ENCODE measurements around the gene STXBP6. TPM values are rescaled to one million over a fixed set of nuclear protein-coding genes. Genes with fewer than 3 reads are reported as not detected.

Gene STXBP6
- total and polyA plus RNA-seq, 2 donors (not counting 3 experiments of a cell fraction or from before 2014, with no cell fraction given): 0.06 TPM; not detected in 1

GRCh38 chr14:25014440-25014839, 35.5 kb downstream of the STXBP6 start:
- Histone ChIP-seq H3K4me2 (ENCODE audit: insufficient read depth, low read length) (no peak overlapping the region), H3K27ac (ENCODE audit: insufficient read depth, low read depth, low read length) (no peak overlapping the region), H3K36me3 (ENCODE audit: control insufficient read depth in 2 of 2, extremely low read depth in 1 of 2, insufficient read depth in 2 of 2, low read length in 2 of 2) (no peaks in the 10 kb centered on the region), H3K4me1 (ENCODE audit: control insufficient read depth, extremely low read depth, insufficient read depth, low read length) (no peaks in the 10 kb centered on the region), H3K9me3 (replicated peaks; ENCODE audit: control insufficient read depth, insufficient read depth, low read length) (no peaks in the 10 kb centered on the region), H4K20me1 (replicated peaks; ENCODE audit: control insufficient read depth, extremely low read depth, insufficient read depth, low read length) (no peaks in the 10 kb centered on the region), H3K4me3 (replicated peaks in 1 of 3; ENCODE audit: insufficient read depth in 1 of 3, low read depth in 1 of 3, low read length in 3 of 3) (no peak overlapping the region), H3K27me3 (ENCODE audit: control insufficient read depth in 2 of 2, insufficient read depth in 2 of 2, low read length in 2 of 2) (no peaks in the 10 kb centered on the region), H3K9me1 (replicated peaks; ENCODE audit: control insufficient read depth, extremely low read depth, insufficient read depth, low read length) (no peaks in the 10 kb centered on the region), H3K9ac (replicated peaks; ENCODE audit: extremely low read depth, insufficient read depth, low read length) (no peak overlapping the region), H3K79me2 (ENCODE audit: control insufficient read depth, insufficient read depth, low read length) (no peaks in the 10 kb centered on the region), H2AFZ (ENCODE audit: low read depth, low read length) (no peak overlapping the region)
- ChIA-PET POLR2A (no interaction called here), CTCF (no interaction called here)
- TF ChIP-seq MYC (IDR thresholded peaks at IDR 0.05; ENCODE audit: low read depth, low read length) (no peak), MAX (IDR thresholded peaks at IDR 0.05; ENCODE audit: insufficient read depth, insufficient read length) (no peak), FOS (IDR thresholded peaks at IDR 0.05; ENCODE audit: borderline replicate concordance, insufficient read depth, low read length) (no peak), EZH2 (IDR thresholded peaks at IDR 0.05; ENCODE audit: borderline replicate concordance, low read depth, low read length, severe bottlenecking) (no peak)
- no TSS peak for BruUV-seq (replicated peaks)
- DNase-seq (ENCODE audit: low read depth, low spot score) (no peak), FAIRE-seq (no peak)
- dilution Hi-C loops (cut with MboI; ENCODE audit: extremely low pct_ligation_motif_present, low sequenced_read_pairs) (no loop called here), intact Hi-C loops (cut with micrococcal nuclease) (no loop called here)

- dilution Hi-C loops (cut with MboI; ENCODE audit: extremely low pct_ligation_motif_present, low sequenced_read_pairs) (no loop called here), intact Hi-C loops (cut with micrococcal nuclease) (no loop called here)
- H3K9me3 ChIP-seq (replicated peaks; ENCODE audit: control insufficient read depth, insufficient read depth, low read length): no peaks in the 10 kb centered on the region
- peaks cover 12% of the 10 kb centered on the region for H3K4me1 ChIP-seq (ENCODE audit: control insufficient read depth, extremely low read depth, insufficient read depth, low read length)
- BruUV-seq (replicated peaks): no TSS peak
- H3K36me3 ChIP-seq (ENCODE audit: control insufficient read depth in 2 of 2, extremely low read depth in 1 of 2, insufficient read depth in 2 of 2, low read length in 2 of 2): no peaks in the 10 kb centered on the region
- H3K4me2 ChIP-seq (ENCODE audit: insufficient read depth, low read length): no peak overlapping the region
- no peak overlapping the region for H2AFZ ChIP-seq (ENCODE audit: low read depth, low read length)
- H3K27ac ChIP-seq (ENCODE audit: insufficient read depth, low read depth, low read length): no peak overlapping the region
- no peaks in the 10 kb centered on the region for H3K79me2 ChIP-seq (ENCODE audit: control insufficient read depth, insufficient read depth, low read length)
- H4K20me1 ChIP-seq (replicated peaks; ENCODE audit: control insufficient read depth, extremely low read depth, insufficient read depth, low read length): no peaks in the 10 kb centered on the region
- H3K4me3 ChIP-seq (replicated peaks in 1 of 3; ENCODE audit: insufficient read depth in 1 of 3, low read depth in 1 of 3, low read length in 3 of 3): no peak overlapping the region
- no peak for FAIRE-seq
- H3K9me1 ChIP-seq (replicated peaks; ENCODE audit: control insufficient read depth, extremely low read depth, insufficient read depth, low read length): no peaks in the 10 kb centered on the region
- TF ChIP-seq CTCF (IDR thresholded peaks at IDR 0.05; ENCODE audit: extremely low read depth in 1 of 2, insufficient read depth in 1 of 2, low read depth in 1 of 2, low read length in 2 of 2) (no peak), POLR2A (IDR thresholded peaks at IDR 0.05; ENCODE audit: low read depth, low read length) (no peak), EZH2 (IDR thresholded peaks at IDR 0.05; ENCODE audit: borderline replicate concordance, low read depth, low read length, severe bottlenecking) (no peak), MYC (IDR thresholded peaks at IDR 0.05; ENCODE audit: low read depth, low read length) (no peak)
- POLR2A ChIA-PET: no interaction called here
- H3K9ac ChIP-seq (replicated peaks; ENCODE audit: extremely low read depth, insufficient read depth, low read length): no peak overlapping the region
- no peak for DNase-seq (ENCODE audit: low read depth, low spot score)
- no peaks in the 10 kb centered on the region for H3K27me3 ChIP-seq (ENCODE audit: control insufficient read depth in 2 of 2, insufficient read depth in 2 of 2, low read length in 2 of 2)
- CTCF ChIA-PET: no interaction called here
Observed at GRCh38 chr14:25011095-25011494, 38.9 kb downstream of the STXBP6 start.

Measured in endothelial cell of umbilical vein (primary cell).